ENCODE data around the gene SAMD8. TPM values are rescaled to one million over a fixed set of nuclear protein-coding genes. Genes with fewer than 3 reads are reported as not detected.

SAMD8 gene
- total and polyA plus RNA-seq, 10 of the 15 experiments (the other 5 are each of a cell fraction or from before 2014, with no cell fraction given) = 2.8 to 26.0 (median 9.3) TPM

- intact Hi-C loops (cut with micrococcal nuclease; ENCODE audit: unreplicated experiment) = no loop called here
- H2AFZ ChIP-seq (ENCODE audit: control insufficient read depth, low read depth, low read length) = no peak overlapping the region
- TF ChIP-seq HSF1 (IDR thresholded peaks at IDR 0.05; ENCODE audit: low read depth, low read length) (no peak), SMARCA5 (IDR thresholded peaks at IDR 0.05) (no peak), ZBTB4 (CRISPR knock-in tag; IDR thresholded peaks at IDR 0.05) (no peak), RFX5 (IDR thresholded peaks at IDR 0.05; ENCODE audit: low read depth, low read length) (no peak), MTA2 (IDR thresholded peaks at IDR 0.05; ENCODE audit: low read depth) (no peak), NR2C1 (IDR thresholded peaks at IDR 0.05) (no peak), CREM (IDR thresholded peaks at IDR 0.05; ENCODE audit: low read depth) (no peak), ZNF24 (IDR thresholded peaks at IDR 0.05) (no peak), MEF2B (IDR thresholded peaks at IDR 0.05; ENCODE audit: partially characterized antibody, poor library complexity, severe bottlenecking) (no peak), SMAD5 (IDR thresholded peaks at IDR 0.05; ENCODE audit: low read depth) (no peak), IRF5 (IDR thresholded peaks at IDR 0.05; ENCODE audit: borderline replicate concordance) (no peak), TCF7 (IDR thresholded peaks at IDR 0.05; ENCODE audit: borderline replicate concordance) (no peak), POLR2A (IDR thresholded peaks at IDR 0.05; ENCODE audit: low read depth, low read length) (no peak), ZBTB11 (CRISPR knock-in tag; IDR thresholded peaks at IDR 0.05) (no peak), CBX5 (IDR thresholded peaks at IDR 0.05; ENCODE audit: low read depth) (no peak), TCF12 (IDR thresholded peaks at IDR 0.05; ENCODE audit: low read depth, low read length) (no peak)
Observed at GRCh38 chr10:75062506-75063299, 48.8 kb upstream of the SAMD8 start.

More at GRCh38 chr10:75062506-75063299, 48.8 kb upstream of the SAMD8 start:
- Histone ChIP-seq H3K4me3 (no peak overlapping the region), H4K20me1 (ENCODE audit: control insufficient read depth, insufficient read depth) (no peaks in the 10 kb centered on the region), H3K4me1 (ENCODE audit: control insufficient read depth, insufficient read depth, low read length) (no peaks in the 10 kb centered on the region), H3K4me2 (ENCODE audit: control insufficient read depth, insufficient read depth) (no peak overlapping the region), H3K9ac (ENCODE audit: control insufficient read depth, insufficient read depth, low read length) (no peak overlapping the region), H3K27me3 (replicated peaks in 1 of 2; ENCODE audit: control insufficient read depth in 2 of 2, insufficient read depth in 2 of 2, low read length in 1 of 2) (no peaks in the 10 kb centered on the region), H3K36me3 (ENCODE audit: control insufficient read depth in 2 of 2, insufficient read depth in 2 of 2, low read length in 1 of 2) (no peaks in the 10 kb centered on the region), H3K79me2 (ENCODE audit: control insufficient read depth, insufficient read depth, low read length) (no peaks in the 10 kb centered on the region), H3K27ac (ENCODE audit: control insufficient read depth, insufficient read depth) (no peak overlapping the region), H3K9me3 (replicated peaks; ENCODE audit: control insufficient read depth, insufficient read depth, low read length) (no peaks in the 10 kb centered on the region)
- BruUV-seq (replicated peaks) = no TSS peak
- no peak for FAIRE-seq
- no peak for ATAC-seq
- RAD21 ChIA-PET (ENCODE audit: unreplicated experiment) = no interaction called here
- POLR2A ChIA-PET = no interaction called here
- in situ Hi-C loops (cut with MboI) = no loop called here
- DNase-seq (ENCODE audit: low read depth, low spot score) = no peak
- SMC1A ChIA-PET (ENCODE audit: uncharacterized antibody, unreplicated experiment) = no interaction called here
- CTCF ChIA-PET = interaction anchor here (0.6 to 1.4 kb wide), 3 partner anchors 17 to 433 kb away, joined by 3 read pairs; no protein-coding TSS in a partner anchor
- 60% methylated on average over 10 of the region's 10 CpGs for whole genome bisulfite sequencing (ENCODE audit: insufficient coverage, insufficient replicate concordance, low lambda C conversion rate, missing lambda C conversion rate)

Measured in GM12878 (cell line).